ENCODE data around the gene ERC1. TPM values are rescaled to one million over a fixed set of nuclear protein-coding genes. Genes with fewer than 3 reads are reported as not detected.
"Not testable (repeated sequence)": the region's sequence is repeated elsewhere in the genome, so short reads cannot be mapped to it uniquely, and the experiment has no call there.

ERC1 gene
- total RNA-seq, 6 experiments from 2014 or later = 44.1 to 48.9 (median 47.9) TPM

GRCh38 chr12:1186298-1186697 is 195.3 kb downstream of the ERC1 start:
- DNase-seq = no peak
- Mint-ChIP-seq H3K9me3 (no peaks in the 10 kb centered on the region), H3K4me3 (no peak overlapping the region), H3K4me1 (ENCODE audit: low read depth) (peaks cover 57% of the 10 kb centered on the region), H3K27me3 (ENCODE audit: insufficient read depth) (no peaks in the 10 kb centered on the region; the same call in 1 of the 2 replicates), H3K36me3 (ENCODE audit: low read depth) (peaks cover 40% of the 10 kb centered on the region), H3K27ac (peak overlapping the region; percentile 74; the same call in 1 of the 2 replicates)
- TF ChIP-seq CTCF (IDR thresholded peaks at IDR 0.05) = no peak

GRCh38 chr12:1188016-1188415 is 197.0 kb downstream of the ERC1 start:
- Mint-ChIP-seq H3K27me3 (ENCODE audit: insufficient read depth) (no peaks in the 10 kb centered on the region; the same call in 1 of the 2 replicates), H3K4me1 (ENCODE audit: low read depth) (peaks cover 52% of the 10 kb centered on the region), H3K9me3 (no peaks in the 10 kb centered on the region), H3K27ac (no peak overlapping the region), H3K4me3 (no peak overlapping the region), H3K36me3 (ENCODE audit: low read depth) (peaks cover 46% of the 10 kb centered on the region)
- no peak for TF ChIP-seq CTCF (IDR thresholded peaks at IDR 0.05)
- DNase-seq = no peak

- no peak for DNase-seq
- Mint-ChIP-seq H3K9me3 (no peaks in the 10 kb centered on the region), H3K27ac (no peak overlapping the region), H3K4me3 (no peak overlapping the region), H3K27me3 (ENCODE audit: insufficient read depth) (no peaks in the 10 kb centered on the region; the same call in 1 of the 2 replicates), H3K4me1 (ENCODE audit: low read depth) (peaks cover 43% of the 10 kb centered on the region), H3K36me3 (ENCODE audit: low read depth) (peaks cover 46% of the 10 kb centered on the region)
- no peak for TF ChIP-seq CTCF (IDR thresholded peaks at IDR 0.05)
These were observed 198.1 kb downstream of the ERC1 start for GRCh38 chr12:1189163-1189562.

- Mint-ChIP-seq H3K4me1 (ENCODE audit: low read depth) (peaks cover 34% of the 10 kb centered on the region), H3K27ac (no peak overlapping the region), H3K36me3 (ENCODE audit: low read depth) (peaks cover 23% of the 10 kb centered on the region), H3K9me3 (peaks cover 7% of the 10 kb centered on the region; the same call in 1 of the 2 replicates), H3K4me3 (no peak overlapping the region), H3K27me3 (ENCODE audit: insufficient read depth) (no peaks in the 10 kb centered on the region)
- DNase-seq = no peak
- no peak for TF ChIP-seq CTCF (IDR thresholded peaks at IDR 0.05)
These were observed 204.5 kb downstream of the ERC1 start for GRCh38 chr12:1195513-1195912.

GRCh38 chr12:1197264-1198018 is 206.4 kb downstream of the ERC1 start:
- Mint-ChIP-seq H3K27me3 (ENCODE audit: insufficient read depth) (peaks cover 1% of the 10 kb centered on the region; the same call in 1 of the 2 replicates), H3K4me3 (no peak overlapping the region), H3K4me1 (ENCODE audit: low read depth) (peaks cover 32% of the 10 kb centered on the region), H3K27ac (peak overlapping the region; percentile 65), H3K9me3 (peaks cover 7% of the 10 kb centered on the region; the same call in 1 of the 2 replicates), H3K36me3 (ENCODE audit: low read depth) (peaks cover 8% of the 10 kb centered on the region; the same call in 1 of the 2 replicates)
- DNase-seq = peak; percentile 39
- no peak for TF ChIP-seq CTCF (IDR thresholded peaks at IDR 0.05)

- not testable (repeated sequence) for H3K4me3 Mint-ChIP-seq; DNase-seq; H3K27ac Mint-ChIP-seq; H3K9me3 Mint-ChIP-seq; H3K27me3 Mint-ChIP-seq (ENCODE audit: insufficient read depth); H3K36me3 Mint-ChIP-seq (ENCODE audit: low read depth)
- H3K4me1 Mint-ChIP-seq (ENCODE audit: low read depth) = peaks cover 30% of the 10 kb centered on the region
These were observed 207.8 kb downstream of the ERC1 start for GRCh38 chr12:1198854-1199253.

Measured in HFFc6 (cell line).